ENCODE results near the gene CABP4.

CABP4 gene
- 0.07 to 15.8 (median 1.3) reads per million in 3 experiments for total RNA-seq

GRCh38 chr11:67455054-67455453 is at the start of gene CABP4:
Gene CABP4 (plus strand): TSS chr11:67455354. CDS start chr11:67455424, 70 bp downstream.
- DNase-seq = no peak

GRCh38 chr11:67405688-67406339 is 49.3 kb upstream of the CABP4 start:
- no peak for DNase-seq

DNA sequence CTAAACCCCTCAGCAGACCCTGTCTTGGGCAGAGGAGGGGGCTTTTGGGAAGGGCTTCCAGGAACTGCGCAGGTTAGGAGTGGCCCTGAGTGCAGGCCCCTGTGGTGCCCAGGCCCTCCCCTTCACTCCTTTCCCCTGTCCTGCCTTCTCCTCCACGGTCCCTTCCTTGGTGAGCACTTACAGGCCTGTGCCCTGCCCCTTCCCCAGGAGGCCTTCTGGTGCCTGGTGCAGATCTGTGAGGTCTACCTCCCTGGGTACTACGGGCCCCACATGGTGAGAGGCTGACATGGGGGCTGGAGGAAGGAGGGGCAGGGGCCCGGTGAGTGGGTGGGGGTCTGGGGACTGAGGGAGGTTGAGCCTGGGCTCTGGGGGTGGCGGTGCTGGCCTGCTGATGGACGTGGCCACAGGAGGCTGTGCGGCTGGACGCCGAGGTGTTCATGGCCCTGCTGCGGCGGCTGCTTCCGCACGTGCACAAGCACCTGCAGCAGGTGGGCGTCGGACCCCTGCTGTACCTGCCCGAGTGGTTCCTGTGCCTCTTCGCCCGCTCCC is 48.7 kb upstream of the CABP4 start:
- DNase-seq = no peak

GRCh38 chr11:67406969-67407687 is 48.0 kb upstream of the CABP4 start:
- no peak for DNase-seq

DNA sequence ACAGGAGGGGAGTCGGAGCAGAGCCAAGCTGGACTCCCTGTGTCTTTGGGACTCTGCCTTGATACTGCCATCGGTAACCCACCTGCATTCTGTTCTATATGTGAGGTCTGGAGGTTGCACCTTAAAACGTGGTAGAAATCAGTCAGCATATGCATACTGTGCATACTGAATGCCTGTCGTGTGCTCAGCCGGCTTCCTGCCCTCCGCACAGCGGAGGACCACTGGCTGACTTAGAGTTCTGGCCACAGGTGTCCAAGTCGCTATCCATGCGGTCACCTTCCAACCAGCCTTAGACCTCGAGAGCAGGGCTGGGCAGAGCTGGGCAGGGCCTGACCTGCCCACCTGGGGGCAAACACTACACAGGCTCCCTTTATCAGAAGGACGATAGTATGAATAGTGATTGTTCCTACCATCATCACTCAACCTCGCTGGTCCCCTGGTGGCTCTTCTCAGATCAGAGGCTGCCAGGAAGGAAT is 47.4 kb upstream of the CABP4 start:
- DNase-seq = no peak

DNA sequence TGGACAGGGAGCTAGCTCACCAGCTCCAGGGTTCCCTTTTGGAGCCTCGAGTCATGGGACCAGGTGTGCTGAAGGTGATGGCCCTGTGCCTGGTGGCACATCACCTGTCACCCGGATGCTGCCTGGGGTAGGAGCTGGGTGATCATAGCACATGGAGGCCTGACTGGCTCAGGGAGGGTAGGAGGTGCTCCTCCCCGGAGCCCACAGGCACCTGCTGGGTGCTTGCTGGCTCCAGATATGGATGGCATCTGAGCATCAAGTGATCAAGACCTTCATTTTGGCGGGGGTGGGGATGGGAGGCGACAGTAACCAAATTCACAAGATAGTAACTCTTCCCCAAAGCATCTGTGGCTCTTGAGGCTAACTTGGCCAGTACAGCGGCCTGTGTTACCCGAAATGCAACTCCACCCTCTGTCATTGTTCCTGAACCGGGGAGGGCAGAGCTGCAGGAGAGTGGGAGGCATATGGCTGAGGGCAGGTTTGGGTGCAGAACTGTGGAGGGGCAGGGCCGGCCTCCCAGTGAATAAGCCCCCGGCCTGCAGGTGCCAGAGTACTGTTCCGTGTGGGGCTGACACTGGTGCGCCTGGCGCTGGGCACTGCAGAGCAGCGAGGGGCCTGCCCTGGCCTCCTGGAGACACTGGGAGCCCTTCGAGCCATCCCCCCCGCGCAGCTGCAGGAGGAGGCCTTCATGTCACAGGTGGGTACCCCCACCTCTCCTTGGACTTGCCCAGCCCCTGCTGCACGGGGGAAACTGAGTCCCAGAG is 46.5 kb upstream of the CABP4 start:
- DNase-seq = no peak

- peak; percentile 83 for DNase-seq
These were observed 45.9 kb upstream of the CABP4 start for GRCh38 chr11:67409261-67409666.

GRCh38 chr11:67409781-67410368 is 45.3 kb upstream of the CABP4 start:
- DNase-seq = no peak

DNA sequence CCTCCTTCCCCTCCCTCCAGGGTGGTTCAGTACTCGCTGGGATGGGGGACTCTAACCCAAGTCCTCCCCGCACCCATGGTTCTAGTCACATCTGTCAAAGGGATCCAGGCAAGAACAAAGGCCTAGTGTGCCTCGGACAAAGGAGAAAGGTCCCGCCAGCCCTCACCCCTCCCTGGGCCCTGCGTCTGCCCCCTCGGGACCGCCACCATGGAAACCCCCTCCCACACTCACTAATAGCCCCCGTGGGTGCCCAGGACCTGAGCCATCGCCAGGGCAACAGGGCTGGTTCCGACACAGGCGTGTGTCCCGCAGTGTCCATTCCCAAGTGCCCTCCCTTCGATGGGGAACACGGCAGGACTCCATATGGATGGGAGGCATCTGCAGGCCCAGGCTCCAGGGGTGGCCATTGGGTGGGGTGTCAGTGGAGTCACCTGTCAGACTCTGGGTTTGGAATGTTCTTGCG is 44.8 kb upstream of the CABP4 start:
- no peak for DNase-seq

DNA sequence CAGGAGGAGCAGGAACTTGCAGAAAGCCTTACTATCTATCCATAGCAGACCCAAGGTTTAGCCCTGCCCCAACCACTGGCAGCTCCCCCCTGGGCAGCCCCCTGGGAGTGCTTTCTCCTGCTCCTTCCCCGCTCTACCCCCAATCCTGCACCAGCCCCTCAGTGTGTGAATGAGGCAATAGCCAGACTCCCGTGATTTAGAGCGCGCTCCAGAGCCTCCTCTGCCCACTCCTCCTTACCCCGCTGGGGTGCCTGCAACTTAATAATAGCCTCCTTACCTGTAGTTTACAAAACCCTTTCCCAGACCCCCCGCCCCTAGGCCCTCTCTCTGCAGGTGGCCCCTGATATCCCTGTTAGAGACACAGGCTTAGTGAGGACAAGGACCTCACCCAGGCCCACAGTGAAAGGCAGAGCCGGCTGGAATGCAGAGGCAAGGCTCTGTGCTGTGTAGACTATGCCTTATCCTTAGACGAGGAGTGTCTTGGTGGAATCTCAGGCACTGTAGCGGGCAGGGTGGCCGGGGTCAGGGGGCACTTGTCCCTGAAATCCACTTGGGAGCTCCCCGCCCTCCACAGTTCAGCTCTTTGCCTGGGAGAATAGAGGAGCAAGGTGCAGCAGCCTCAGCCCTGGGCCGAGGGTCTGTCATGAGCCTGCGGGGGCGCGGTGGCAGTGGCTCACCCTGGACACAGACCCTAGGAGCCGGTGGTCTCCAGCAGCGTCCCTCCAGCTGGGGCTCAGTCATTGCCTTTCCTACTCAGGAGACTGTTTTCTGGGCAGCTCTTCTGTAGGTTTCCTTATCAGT is 44.0 kb upstream of the CABP4 start:
- no peak for DNase-seq

DNA sequence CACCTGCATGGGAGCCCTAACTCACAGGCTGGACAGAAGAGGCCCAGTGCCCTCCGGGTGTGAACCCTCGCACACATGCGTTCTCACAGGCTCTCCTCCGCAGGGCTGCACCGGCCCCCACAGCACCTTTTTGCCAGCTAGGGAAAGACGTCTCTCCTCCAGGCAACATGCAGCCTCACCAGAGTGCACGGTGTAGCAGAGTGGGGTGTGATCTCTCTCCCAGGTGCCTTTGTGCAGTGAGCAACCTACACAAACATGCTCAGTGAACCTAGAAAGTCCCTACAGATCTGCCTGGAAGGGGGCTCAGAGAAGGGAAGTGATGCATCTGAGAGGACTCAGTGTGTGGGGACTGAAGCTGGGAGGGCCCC is 43.4 kb upstream of the CABP4 start:
- DNase-seq = no peak

DNA sequence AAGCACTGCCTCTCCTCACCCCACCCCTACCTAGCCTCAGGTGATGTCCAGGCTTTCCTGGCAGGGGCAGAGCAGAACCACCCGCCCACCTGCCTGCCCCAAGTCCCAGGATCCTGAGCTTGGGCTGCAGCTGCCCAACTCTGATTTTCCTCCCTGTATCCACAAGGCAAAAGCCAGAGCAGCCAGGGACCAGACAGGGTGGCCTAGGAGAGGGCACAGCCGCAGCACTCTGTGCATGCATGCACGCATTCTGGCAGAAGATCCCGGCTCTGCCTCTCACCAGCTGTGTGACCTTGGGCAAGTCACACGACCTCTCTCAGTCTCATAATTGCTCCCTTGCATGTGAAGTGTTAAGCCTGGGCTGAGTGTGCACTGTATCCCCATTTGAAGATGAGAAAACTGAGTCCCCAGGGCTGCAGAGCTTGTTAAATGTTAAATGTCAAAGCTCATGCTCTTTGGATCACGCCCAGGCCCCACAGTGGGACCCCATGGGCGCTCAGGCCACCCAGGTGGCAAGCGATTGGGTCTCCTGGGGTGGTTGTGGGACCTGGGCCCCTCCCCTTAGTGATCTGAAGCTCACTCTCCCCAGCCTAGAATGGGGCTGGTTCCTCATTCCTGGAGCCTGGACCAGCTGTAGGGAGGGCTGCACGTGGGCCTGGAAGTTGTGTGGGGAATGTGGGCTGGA is 42.5 kb upstream of the CABP4 start:
- no peak for DNase-seq

- no peak for DNase-seq
These were observed 41.8 kb upstream of the CABP4 start for GRCh38 chr11:67413266-67413849.

- DNase-seq = no peak
These were observed 39.5 kb upstream of the CABP4 start, which contains the start of gene CARNS1 for GRCh38 chr11:67415501-67416304. Gene CARNS1 (plus strand): TSS chr11:67415678. CDS start chr11:67416200, 522 bp downstream.

DNA sequence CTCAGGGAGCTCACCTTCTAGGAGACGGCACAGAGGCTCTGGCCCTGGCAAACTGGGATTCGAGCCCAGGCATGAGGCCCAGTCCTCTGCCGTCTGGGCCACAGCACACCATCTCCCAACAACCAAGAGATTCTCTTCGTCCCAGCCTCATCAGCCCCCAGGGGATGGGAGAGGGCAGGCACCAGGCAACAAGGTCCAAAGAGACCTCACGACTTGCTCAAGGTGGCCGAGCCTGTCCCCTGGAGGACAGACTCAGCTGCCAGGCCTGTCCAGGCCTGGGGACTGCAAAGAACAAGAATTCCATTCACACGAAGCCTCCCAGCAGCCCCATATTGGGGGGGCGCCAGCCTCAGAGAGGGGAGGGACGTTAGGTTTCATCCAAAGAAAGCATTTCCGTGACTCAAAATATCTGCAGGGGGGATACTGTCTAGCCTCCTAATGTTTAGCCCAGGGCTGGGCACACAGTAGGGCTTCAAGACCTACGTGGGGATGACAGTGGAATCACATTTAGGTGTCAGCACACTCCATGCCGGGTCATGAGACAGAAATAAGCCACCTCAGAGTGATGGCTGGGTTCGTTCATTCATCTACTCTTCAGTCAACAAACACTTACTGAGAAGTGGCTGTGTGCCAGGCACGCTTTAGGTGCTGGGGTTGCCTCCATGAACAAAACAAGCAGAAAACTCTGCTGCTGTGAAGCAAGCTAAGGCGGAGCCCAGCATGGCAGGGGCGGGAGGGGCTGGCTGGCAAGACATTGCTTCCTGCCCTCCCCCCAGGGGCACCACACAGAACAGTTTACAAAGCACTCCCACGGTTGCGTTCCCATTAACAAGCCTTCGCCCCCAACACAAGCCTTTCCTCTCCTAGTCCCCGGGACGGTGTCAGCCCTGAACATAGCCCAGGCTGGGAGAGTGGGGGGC is 38.5 kb upstream of the CABP4 start:
- peak; percentile 88 for DNase-seq

DNA sequence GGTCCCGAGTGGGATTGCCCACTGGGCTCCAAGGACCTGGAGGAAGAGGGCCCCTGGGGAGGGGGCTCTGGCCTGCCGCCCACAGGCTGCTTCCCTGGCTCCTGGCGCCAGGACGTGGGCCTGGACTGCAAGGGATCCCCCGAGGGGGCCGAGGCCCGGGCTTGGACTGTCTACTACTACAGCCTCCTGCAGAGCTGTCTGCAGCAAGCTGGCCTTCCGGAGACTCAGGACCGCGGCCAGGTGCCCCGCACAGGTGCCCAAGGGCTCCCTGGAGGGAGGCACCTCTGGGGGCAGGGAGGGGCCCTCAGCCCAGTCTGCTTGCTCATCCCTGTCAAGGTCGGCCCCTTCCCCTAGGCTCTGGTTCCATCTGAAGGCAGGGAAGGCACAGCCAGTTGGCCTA is 37.7 kb upstream of the CABP4 start:
- DNase-seq = no peak

DNA sequence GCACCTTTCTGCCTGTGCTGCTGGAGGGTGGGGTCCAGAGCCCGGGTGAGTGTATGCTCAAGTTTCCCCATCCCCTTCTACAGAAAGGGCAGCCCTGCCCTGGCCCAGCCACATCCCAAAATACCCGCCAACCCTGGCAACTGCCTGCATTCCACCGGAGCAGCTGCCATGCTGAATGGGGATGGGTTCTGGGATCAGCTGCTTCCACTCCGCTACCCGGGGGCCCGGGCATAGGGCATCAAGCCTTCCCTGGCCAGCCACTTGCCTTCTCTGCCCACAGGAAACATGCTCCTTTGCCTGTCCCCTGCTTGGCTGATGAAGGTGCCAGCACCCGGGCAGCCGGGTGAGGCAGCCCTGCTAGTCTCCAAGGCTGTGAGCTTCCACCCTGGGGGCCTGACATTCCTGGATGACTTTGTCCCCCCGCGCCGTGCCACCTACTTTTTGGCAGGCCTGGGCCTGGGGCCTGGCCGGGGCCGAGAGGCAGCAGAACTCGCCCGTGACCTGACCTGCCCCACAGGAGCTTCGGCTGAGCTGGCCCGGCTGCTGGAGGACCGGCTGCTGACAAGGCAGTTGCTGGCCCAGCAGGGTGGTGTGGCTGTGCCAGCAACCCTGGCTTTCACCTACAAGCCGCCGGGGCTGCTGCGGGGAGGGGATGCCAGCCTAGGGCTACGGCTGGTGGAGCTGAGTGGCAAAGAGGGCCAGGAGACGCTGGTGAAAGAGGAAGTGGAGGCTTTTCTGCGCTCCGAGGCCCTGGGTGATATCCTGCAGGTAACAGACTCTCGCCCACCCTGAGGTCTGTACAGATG is 36.5 kb upstream of the CABP4 start:
- DNase-seq = no peak
